K562 (cell line): ENCODE results near the gene SETDB2. TPM values are rescaled to one million over a fixed set of nuclear protein-coding genes. Genes with fewer than 3 reads are reported as not detected.

ENCODE experiments used
- E2F3 ChIP-seq: fragments of 250-450 bp; sonication (Bioruptor Pico); IDR thresholded peaks from 2 replicates; pipeline ENCODE4 v1.4.0; 2020; ENCODE audit warnings: mild to moderate bottlenecking
- E2F6 ChIP-seq, 2 experiments: IDR thresholded peaks; 2 replicates each; pipeline ENCODE4 v1.6.1; 2011; ENCODE audit warnings: borderline replicate concordance in 1 of 2, control low read depth in 1 of 2, low read depth in 1 of 2, low read length in 1 of 2, mild to moderate bottlenecking in 1 of 2, mixed read lengths in 1 of 2, moderate library complexity in 1 of 2; ENCODE audit not compliant: insufficient read depth in 1 of 2, insufficient read length in 1 of 2, poor library complexity in 1 of 2, severe bottlenecking in 1 of 2; ENCODE audit errors: extremely low read depth in 1 of 2
- FOSL1 ChIP-seq: fragments of 200-800 bp; sonication (Bioruptor generic); conservative IDR thresholded peaks from 2 replicates; pipeline ENCODE4 v1.6.1; 2016; ENCODE audit warnings: missing genetic modification characterization, missing compliant biosample characterization
- FOXP4 ChIP-seq: sonication (generic); formaldehyde crosslinking; IDR thresholded peaks from 2 replicates; pipeline ENCODE4 v1.8.0; 2022; ENCODE audit warnings: mild to moderate bottlenecking, missing genetic modification reagents, borderline replicate concordance
- HDAC1 ChIP-seq, 2 experiments: fragments of 450-650 bp; IDR thresholded peaks; 2 replicates each; pipeline ENCODE4 v1.6.1; 2016 to 2017; ENCODE audit warnings: inconsistent platforms in 1 of 2, mild to moderate bottlenecking in 1 of 2, moderate library complexity in 1 of 2
- HIVEP1 ChIP-seq: fragments of 250-450 bp; sonication (Bioruptor Pico); IDR thresholded peaks from 2 replicates; pipeline ENCODE4 v1.4.0; 2020; ENCODE audit warnings: mild to moderate bottlenecking
- IRF2 ChIP-seq: sonication (generic); formaldehyde crosslinking; IDR thresholded peaks from 2 replicates; pipeline ENCODE4 v1.8.1; 2022; ENCODE audit warnings: mild to moderate bottlenecking, missing genetic modification reagents
- MEF2D ChIP-seq: conservative IDR thresholded peaks from 2 replicates; pipeline ENCODE4 v1.6.1; 2016; ENCODE audit warnings: low read depth, missing genetic modification characterization, missing compliant biosample characterization
- MIER1 ChIP-seq: fragments of 450-650 bp; IDR thresholded peaks from 2 replicates; pipeline ENCODE4 v1.6.1; 2016; ENCODE audit warnings: antibody characterized with exemption, mild to moderate bottlenecking, low read depth
- NELFE ChIP-seq: IDR thresholded peaks from 2 replicates; pipeline ENCODE4 v1.6.1; 2011; ENCODE audit warnings: mild to moderate bottlenecking; ENCODE audit not compliant: insufficient read depth, insufficient read length
- POLR3G ChIP-seq: IDR thresholded peaks from 2 replicates; pipeline ENCODE4 v1.6.1; 2011; ENCODE audit not compliant: insufficient read length, insufficient replicate concordance; ENCODE audit errors: extremely low read depth
- PRDM10 ChIP-seq: fragments of 450-650 bp; IDR thresholded peaks from 2 replicates; pipeline ENCODE4 v1.6.1; 2018; ENCODE audit not compliant: partially characterized antibody
- RFX7 ChIP-seq: fragments of 250-450 bp; sonication (Bioruptor Pico); IDR thresholded peaks from 2 replicates; pipeline ENCODE4 v1.5.1; 2021; ENCODE audit warnings: mild to moderate bottlenecking
- STAT5B ChIP-seq: fragments of 250-450 bp; sonication (Bioruptor Pico); IDR thresholded peaks from 2 replicates; pipeline ENCODE4 v1.8.0; 2021; ENCODE audit warnings: mild to moderate bottlenecking, inconsistent platforms
- THAP7 ChIP-seq: fragments of 250-450 bp; sonication (Bioruptor Pico); IDR thresholded peaks from 2 replicates; pipeline ENCODE4 v1.5.0; 2021
- YY1 ChIP-seq, 3 experiments: IDR thresholded peaks; 2 replicates each; pipeline ENCODE4 v1.6.1; 2011; ENCODE audit warnings: low read length in 2 of 3, mild to moderate bottlenecking in 2 of 3, moderate library complexity in 2 of 3, borderline replicate concordance in 1 of 3, control low read depth in 1 of 3, low read depth in 1 of 3; ENCODE audit not compliant: insufficient read depth in 3 of 3, insufficient replicate concordance in 2 of 3, control insufficient read depth in 1 of 3, insufficient read length in 1 of 3; ENCODE audit errors: extremely low read depth in 1 of 3
- ZBTB8A ChIP-seq: fragments of 450-650 bp; IDR thresholded peaks from 2 replicates; pipeline ENCODE4 v1.6.1; 2018; ENCODE audit warnings: mild to moderate bottlenecking, moderate library complexity; ENCODE audit not compliant: partially characterized antibody
- ZNF3 ChIP-seq: fragments of 250-450 bp; sonication (Bioruptor Pico); IDR thresholded peaks from 2 replicates; pipeline ENCODE4 v1.5.0; 2021; ENCODE audit warnings: mild to moderate bottlenecking, moderate library complexity
- ZZZ3 ChIP-seq: fragments of 450-650 bp; IDR thresholded peaks from 2 replicates; pipeline ENCODE4 v1.6.1; 2016; ENCODE audit warnings: antibody characterized with exemption, mild to moderate bottlenecking, moderate library complexity
- polyA plus RNA-seq, 8 experiments: library from polyadenylated mRNA; depleted of rRNA in 4 of 8; stranded (reverse) in 5 of 8; unstranded in 3 of 8; fragments of >200 nt; fragmentation: Nextera tagmentation in 2 of 8; fragmentation: Illumina TruSeq in 1 of 8; extraction: Ambion mirVana in 2 of 8; extraction: Trizol in 1 of 8; gene quantifications; 2 replicates each; pipeline versions ENCODE4 v1.2.1 to v1.2.3, GENCODE V29; 2011 to 2014; ENCODE audit warnings: inconsistent platforms in 1 of 8, missing spikeins in 1 of 8
- total RNA-seq, 7 experiments: library from RNA; depleted of rRNA in 6 of 7; stranded (reverse); fragments of >200 nt in 6 of 7; fragmentation: Illumina TruSeq in 2 of 7; extraction: Trizol in 2 of 7; gene quantifications; 2 replicates each; pipeline versions ENCODE4 v1.2.1 to v1.2.3, GENCODE V29; 2011 to 2021; ENCODE audit warnings: low replicate concordance in 1 of 7

Gene SETDB2
- total and polyA plus RNA-seq, 9 of the 15 experiments (the other 6 are each of a cell fraction or from before 2014, with no cell fraction given), result 1.0 to 9.0 (median 6.1) TPM

GRCh38 chr13:49444524-49445395 is 686 bp downstream of the SETDB2 start (continued):
- TF ChIP-seq ZBTB8A (no peak), NELFE (no peak), STAT5B (CRISPR knock-in tag) (no peak), POLR3G (no peak), ZZZ3 (no peak), MIER1 (no peak), THAP7 (CRISPR knock-in tag) (no peak), ZNF3 (CRISPR knock-in tag) (peak; percentile 22; the same call in 1 of the 2 replicates), FOXP4 (no peak), E2F3 (no peak), RFX7 (CRISPR knock-in tag) (no peak), E2F6 (IDR thresholded peaks at IDR 0.05; ENCODE audit: borderline replicate concordance in 1 of 2, extremely low read depth in 1 of 2, insufficient read depth in 1 of 2, insufficient read length in 1 of 2, low read depth in 1 of 2, low read length in 1 of 2, poor library complexity in 1 of 2, severe bottlenecking in 1 of 2) (peak in 1 of 2 experiments; percentile 6), PRDM10 (peak; percentile 8), YY1 (IDR thresholded peaks at IDR 0.05; ENCODE audit: borderline replicate concordance in 1 of 3, control insufficient read depth in 1 of 3, extremely low read depth in 1 of 3, insufficient read depth in 3 of 3, insufficient read length in 1 of 3, insufficient replicate concordance in 2 of 3, low read depth in 1 of 3, low read length in 2 of 3) (peak in 1 of 3 experiments; percentile 31), IRF2 (CRISPR knock-in tag) (no peak), FOSL1 (0 out of 2 replicates have a peak, but pooled peaks have one; percentile 30), HIVEP1 (CRISPR knock-in tag) (no peak), HDAC1 (IDR thresholded peaks at IDR 0.05) (no peak; a peak in 1 of 4 replicates), MEF2D (no peak)
